Urinary bladder (tissue), 4 donors: ENCODE results near the gene ELMO1. TPM values are rescaled to one million over a fixed set of nuclear protein-coding genes. Genes with fewer than 3 reads are reported as not detected.

Experiments used
- DNase-seq: peaks from one replicate; pipeline ENCODE4 v3.0.0-alpha.2; 2015; ENCODE audit errors: extremely low spot score
- H3K27ac ChIP-seq: one replicate; pipeline ENCODE4 v1.5.1; 2013; ENCODE audit warnings: low read depth, mild to moderate bottlenecking, moderate library complexity
- H3K36me3 ChIP-seq: one replicate; pipeline ENCODE4 v1.6.1; 2013; ENCODE audit warnings: mild to moderate bottlenecking, moderate library complexity; ENCODE audit not compliant: insufficient read depth
- H3K4me1 ChIP-seq: one replicate; pipeline ENCODE4 v1.6.1; 2013; ENCODE audit warnings: mild to moderate bottlenecking, moderate library complexity; ENCODE audit not compliant: insufficient read depth
- H3K4me3 ChIP-seq: one replicate; pipeline ENCODE4 v1.5.1; 2013; ENCODE audit warnings: low read depth, low read length
- WGBS: extraction: QIAGEN DNeasy Blood & Tissue Kit; methylation state at CpG from one replicate; pipeline ENCODE4 v1.1.7; 2013; 5-methylcytosine and 5-hydroxymethylcytosine counted together
- polyA plus RNA-seq: library from polyadenylated mRNA; stranded (reverse); fragments of 200-250 nt; gene quantifications from one replicate; pipeline ENCODE4 v1.2.3, GENCODE V29; 2013
- small RNA-seq: library from RNA; depleted of rRNA; stranded (forward); fragments of <200 nt; gene quantifications from one replicate; pipeline ENCODE3, GENCODE V24; 2014
- total RNA-seq: library from RNA; depleted of rRNA; stranded (reverse); fragments of >200 nt; gene quantifications from one replicate; pipeline ENCODE4 v1.2.3, GENCODE V29; 2014
- donor health status: healthy with polysubstance abuse.
- donor health status: healthy.

ELMO1 gene
- total and polyA plus RNA-seq, 2 donors: 14.1 to 86.7 TPM

- Histone ChIP-seq H3K4me3 (no peak overlapping the region), H3K4me1 (no peaks in the 10 kb centered on the region), H3K27ac (no peak overlapping the region), H3K36me3 (no peaks in the 10 kb centered on the region)
- DNase-seq: no peak
- WGBS: 78% methylated on average over 1 of the region's 1 CpG
Observed at GRCh38 chr7:36819639-36820038, 629.0 kb downstream of the ELMO1 start.

GRCh38 chr7:36814311-36814710 is 634.4 kb downstream of the ELMO1 start:
- WGBS: 54% methylated on average over 4 of the region's 4 CpGs
- H3K4me1 ChIP-seq: no peaks in the 10 kb centered on the region
- no peaks in the 10 kb centered on the region for H3K36me3 ChIP-seq
- DNase-seq: no peak
- H3K27ac ChIP-seq: no peak overlapping the region
- no peak overlapping the region for H3K4me3 ChIP-seq

GRCh38 chr7:36811807-36812206 is 636.9 kb downstream of the ELMO1 start:
- Histone ChIP-seq H3K4me3 (no peak overlapping the region), H3K4me1 (no peaks in the 10 kb centered on the region), H3K27ac (no peak overlapping the region), H3K36me3 (no peaks in the 10 kb centered on the region)
- WGBS: 61% methylated on average over 3 of the region's 3 CpGs
- DNase-seq: no peak

- no peak overlapping the region for H3K27ac ChIP-seq
- no peak for DNase-seq
- 71% methylated on average over 2 of the region's 2 CpGs for WGBS
- H3K4me1 ChIP-seq: no peaks in the 10 kb centered on the region
- H3K36me3 ChIP-seq: no peaks in the 10 kb centered on the region
- H3K4me3 ChIP-seq: no peak overlapping the region
Observed at GRCh38 chr7:36810489-36810888, 638.2 kb downstream of the ELMO1 start.

- Histone ChIP-seq H3K36me3 (no peaks in the 10 kb centered on the region), H3K27ac (no peak overlapping the region), H3K4me3 (no peak overlapping the region), H3K4me1 (no peaks in the 10 kb centered on the region)
- no peak for DNase-seq
- 70% methylated on average over 1 of the region's 1 CpG for WGBS
Observed at GRCh38 chr7:36810032-36810431, 638.6 kb downstream of the ELMO1 start.

- Histone ChIP-seq H3K36me3 (no peaks in the 10 kb centered on the region), H3K27ac (no peak overlapping the region), H3K4me1 (no peaks in the 10 kb centered on the region), H3K4me3 (no peak overlapping the region)
- no peak for DNase-seq
- 88% methylated on average over 3 of the region's 3 CpGs for WGBS
Observed at GRCh38 chr7:36809510-36809909, 639.2 kb downstream of the ELMO1 start.

- WGBS: 72% methylated on average over 3 of the region's 3 CpGs
- no peaks in the 10 kb centered on the region for H3K4me1 ChIP-seq
- H3K4me3 ChIP-seq: no peak overlapping the region
- H3K27ac ChIP-seq: no peak overlapping the region
- H3K36me3 ChIP-seq: no peaks in the 10 kb centered on the region
- no peak for DNase-seq
Observed at GRCh38 chr7:36809086-36809485, 639.6 kb downstream of the ELMO1 start.

- no peaks in the 10 kb centered on the region for H3K4me1 ChIP-seq
- DNase-seq: no peak
- no peak overlapping the region for H3K4me3 ChIP-seq
- no peaks in the 10 kb centered on the region for H3K36me3 ChIP-seq
- 76% methylated on average over 2 of the region's 2 CpGs for WGBS
- no peak overlapping the region for H3K27ac ChIP-seq
Observed at GRCh38 chr7:36806891-36807290, 641.8 kb downstream of the ELMO1 start.

Small RNA genes lying within 50 kb of the gene (small RNA-seq; reads per million reads assigned to genes)
- gene MIR1200 (not detected), gene RF00019 (not detected), gene RF00432 (not detected), gene RNU6-565P (not detected)

Other genes starting within 250 kb of the ELMO1 start
- 3.1 TPM for gene GPR141, start 234.9 kb upstream of the ELMO1 start, total RNA-seq
- 0.16 TPM for gene GPR141, start 234.9 kb upstream of the ELMO1 start, polyA plus RNA-seq